Stomach (tissue), 9 donors: Measurements from ENCODE around the gene EIF6. TPM values are rescaled to one million over a fixed set of nuclear protein-coding genes. Genes with fewer than 3 reads are reported as not detected.
A peak's percentile ranks its signal among the peaks of the same experiment; 100 is the strongest.
"Not testable (repeated sequence)": the region's sequence is repeated elsewhere in the genome, so short reads cannot be mapped to it uniquely, and the experiment has no call there.

Experiments
- DNase-seq, 2 donors: peaks; one replicate each; pipeline versions ENCODE4 v3.0.0 to v3.0.0-alpha.2; 2013 to 2019
- H3K27ac ChIP-seq, 5 donors: fragments of 200-600 bp in 4 of 5; sonication (generic) in 4 of 5; one replicate each; pipeline ENCODE4 v1.5.1; 2013 to 2019; ENCODE audit warnings: mild to moderate bottlenecking in 1 of 5, moderate library complexity in 1 of 5
- H3K27me3 ChIP-seq, 3 donors: fragments of 200-600 bp; sonication (generic); one replicate each; pipeline ENCODE4 v1.5.1; 2017 to 2019; ENCODE audit warnings: mixed run types in 1 of 3
- H3K36me3 ChIP-seq, 4 donors: fragments of 200-600 bp; sonication (generic); 1 replicate in 3 of 4; 2 replicates in 1 of 4; pipeline ENCODE4 v1.5.1; 2016 to 2019
- H3K4me1 ChIP-seq, 4 donors: fragments of 200-600 bp; sonication (generic); one replicate each; pipeline ENCODE4 v1.5.1; 2016 to 2019
- H3K4me3 ChIP-seq, 4 donors: fragments of 200-600 bp; sonication (generic) in 3 of 4; one replicate each; pipeline ENCODE4 v1.5.1; 2016 to 2019; ENCODE audit warnings: mild to moderate bottlenecking in 1 of 4
- H3K9me3 ChIP-seq, 4 donors: fragments of 200-600 bp; sonication (generic); one replicate each; pipeline ENCODE4 v1.5.1; 2016 to 2019
- CTCF ChIP-seq, 7 experiments: fragments of 450-650 bp in 4 of 7; fragments of 200-600 bp in 3 of 7; sonication (generic) in 3 of 7; IDR thresholded peaks; one replicate each; pipeline ENCODE4 v1.5.1; 2016 to 2019; ENCODE audit warnings: antibody characterized with exemption in 7 of 7, control low read depth in 2 of 7, mild to moderate bottlenecking in 1 of 7
- EP300 ChIP-seq: sonication (generic); formaldehyde crosslinking; IDR thresholded peaks from one replicate; pipeline ENCODE4 v1.6.1; 2017; ENCODE audit warnings: antibody characterized with exemption
- POLR2A ChIP-seq, 4 donors: fragments of 450-650 bp; IDR thresholded peaks; one replicate each; pipeline ENCODE4 v1.6.1; 2016; ENCODE audit warnings: antibody characterized with exemption in 4 of 4, control low read depth in 2 of 4, mild to moderate bottlenecking in 1 of 4, moderate library complexity in 1 of 4
- POLR2AphosphoS5 ChIP-seq, 3 donors: sonication (generic); formaldehyde crosslinking; IDR thresholded peaks; one replicate each; pipeline ENCODE4 v1.6.1; 2016; ENCODE audit warnings: antibody characterized with exemption in 3 of 3
- WGBS, 5 donors: extraction: QIAGEN DNeasy Blood & Tissue Kit in 3 of 5; methylation state at CpG; one replicate each; pipeline versions ENCODE4 v1.1.5 to v1.1.7; 2013 to 2018; 5-methylcytosine and 5-hydroxymethylcytosine counted together
- intact Hi-C: fragments of 100-400 bp; cut with DNase I; formaldehyde crosslinking; loops from one replicate; pipeline ENCODE4 v1.15.1; 2023; ENCODE audit warnings: low total_unique reads
- polyA plus RNA-seq, 3 donors: library from polyadenylated mRNA; stranded (reverse); fragments of 200-250 nt; gene quantifications; one replicate each; pipeline ENCODE4 v1.2.3, GENCODE V29; 2013
- total RNA-seq, 5 donors: library from RNA; depleted of rRNA; stranded (reverse); fragments of >200 nt; gene quantifications; one replicate each; pipeline versions ENCODE4 v1.1.0 to v1.2.3, GENCODE V29; 2014 to 2016
- donor health status: healthy with polysubstance abuse.
- donor health status: Bipolar disorder and iron deficiency.
- donor health status: healthy.

The EIF6 gene
- total and polyA plus RNA-seq, 8 donors = 16.3 to 163 (median 99.1) TPM

- WGBS, 5 donors = 80 to 91% (median 87%) methylated on average over 5 of the region's 5 CpGs
- Histone ChIP-seq H3K4me1 (peaks cover 6 to 43% (median 23%) of the 10 kb centered on the region in 4 donors), H3K4me3 (no peak overlapping the region), H3K27me3 (no peaks in the 10 kb centered on the region), H3K36me3 (peaks cover 0 to 17% (median 9%) of the 10 kb centered on the region in 4 donors), H3K27ac (peak overlapping the region in 4 of 5 donors; percentile 71 to 82 (median 73)), H3K9me3 (no peaks in the 10 kb centered on the region)
- intact Hi-C loops = no loop called here
- DNase-seq = no peak
- TF ChIP-seq POLR2A (IDR thresholded peaks at IDR 0.05) = no peak
- no peak for TF ChIP-seq EP300
- no peak for TF ChIP-seq POLR2AphosphoS5 (IDR thresholded peaks at IDR 0.05)
- no peak for TF ChIP-seq CTCF (IDR thresholded peaks at IDR 0.05)
Measured at GRCh38 chr20:35317416-35318210, 33.0 kb upstream of the EIF6 start.

GRCh38 chr20:35316086-35316485, 31.5 kb upstream of the EIF6 start:
- Histone ChIP-seq H3K9me3 (no peaks in the 10 kb centered on the region), H3K27ac (peak overlapping the region in 2 of 5 donors; percentile 35 to 82), H3K27me3 (no peaks in the 10 kb centered on the region), H3K4me1 (peaks cover 6 to 58% (median 23%) of the 10 kb centered on the region in 4 donors), H3K4me3 (no peak overlapping the region), H3K36me3 (peaks cover 0 to 23% (median 11%) of the 10 kb centered on the region in 4 donors)
- intact Hi-C loops = no loop called here
- DNase-seq = no peak
- TF ChIP-seq POLR2AphosphoS5 (IDR thresholded peaks at IDR 0.05) = no peak
- no peak for TF ChIP-seq CTCF (IDR thresholded peaks at IDR 0.05)
- no peak for TF ChIP-seq EP300
- no peak for TF ChIP-seq POLR2A (IDR thresholded peaks at IDR 0.05)
- WGBS, 5 donors = 85 to 97% (median 90%) methylated on average over 2 of the region's 2 CpGs

DNA sequence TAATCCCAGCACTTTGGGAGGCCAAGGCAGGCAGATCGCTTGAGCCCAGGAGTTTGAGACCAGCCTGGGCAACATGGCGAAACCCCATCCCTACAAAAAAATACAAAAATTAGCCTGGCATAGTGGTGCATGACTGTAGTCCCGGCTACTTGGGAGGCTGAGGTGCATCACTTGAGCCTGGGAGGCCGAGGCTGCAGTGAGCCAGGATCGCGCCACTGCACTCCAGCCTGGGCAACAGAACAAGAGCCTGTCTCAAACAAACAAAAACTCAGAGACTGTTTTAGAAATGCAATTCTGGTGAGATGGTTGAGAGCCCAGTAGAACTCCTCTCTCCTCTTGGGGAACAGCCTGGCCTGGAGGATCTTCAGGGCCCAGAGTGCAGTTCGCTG, 31.1 kb upstream of the EIF6 start:
- 93 to 97% (median 95%) methylated on average over 6 to 7 of the region's 7 CpGs for WGBS, 5 donors
- DNase-seq, H3K4me3 ChIP-seq, intact Hi-C loops, H3K9me3 ChIP-seq, H3K27me3 ChIP-seq: not testable (repeated sequence)
- Histone ChIP-seq H3K27ac (peak overlapping the region in 3 of 5 donors; percentile 21 to 82 (median 35)), H3K4me1 (peaks cover 6 to 58% (median 22%) of the 10 kb centered on the region in 4 donors), H3K36me3 (peaks cover 0 to 23% (median 11%) of the 10 kb centered on the region in 4 donors)

GRCh38 chr20:35314816-35315631, 30.5 kb upstream of the EIF6 start:
- Histone ChIP-seq H3K27me3 (no peaks in the 10 kb centered on the region), H3K27ac (peak overlapping the region in 3 of 5 donors; percentile 21 to 82 (median 35)), H3K9me3 (no peaks in the 10 kb centered on the region), H3K4me3 (no peak overlapping the region), H3K4me1 (peaks cover 6 to 52% (median 19%) of the 10 kb centered on the region in 4 donors), H3K36me3 (peaks cover 0 to 23% (median 11%) of the 10 kb centered on the region in 4 donors)
- 77 to 84% (median 79%) methylated on average over 3 of the region's 3 CpGs for WGBS, 5 donors
- no peak for TF ChIP-seq CTCF (IDR thresholded peaks at IDR 0.05)
- no peak for TF ChIP-seq POLR2AphosphoS5 (IDR thresholded peaks at IDR 0.05)
- no peak for TF ChIP-seq POLR2A (IDR thresholded peaks at IDR 0.05)
- TF ChIP-seq EP300 = no peak
- no peak for DNase-seq
- intact Hi-C loops = no loop called here
